Uterus (tissue), 2 donors: ENCODE measurements around the gene S1PR3.

Experiments used
- POLR2A ChIP-seq, 2 donors: fragments of 450-650 bp; IDR thresholded peaks; one replicate each; pipeline ENCODE4 v1.6.1; 2016; ENCODE audit warnings: antibody characterized with exemption in 2 of 2, mild to moderate bottlenecking in 1 of 2, moderate library complexity in 1 of 2
- TF ChIP-seq, protein P1 (sequence below), 4 experiments: fragments of 200-600 bp in 2 of 4; fragments of 450-650 bp in 2 of 4; sonication (generic) in 2 of 4; IDR thresholded peaks; one replicate each; pipeline ENCODE4 v1.5.1; 2016 to 2019; ENCODE audit warnings: antibody characterized with exemption in 4 of 4, mild to moderate bottlenecking in 2 of 4, moderate library complexity in 1 of 4

DNA sequence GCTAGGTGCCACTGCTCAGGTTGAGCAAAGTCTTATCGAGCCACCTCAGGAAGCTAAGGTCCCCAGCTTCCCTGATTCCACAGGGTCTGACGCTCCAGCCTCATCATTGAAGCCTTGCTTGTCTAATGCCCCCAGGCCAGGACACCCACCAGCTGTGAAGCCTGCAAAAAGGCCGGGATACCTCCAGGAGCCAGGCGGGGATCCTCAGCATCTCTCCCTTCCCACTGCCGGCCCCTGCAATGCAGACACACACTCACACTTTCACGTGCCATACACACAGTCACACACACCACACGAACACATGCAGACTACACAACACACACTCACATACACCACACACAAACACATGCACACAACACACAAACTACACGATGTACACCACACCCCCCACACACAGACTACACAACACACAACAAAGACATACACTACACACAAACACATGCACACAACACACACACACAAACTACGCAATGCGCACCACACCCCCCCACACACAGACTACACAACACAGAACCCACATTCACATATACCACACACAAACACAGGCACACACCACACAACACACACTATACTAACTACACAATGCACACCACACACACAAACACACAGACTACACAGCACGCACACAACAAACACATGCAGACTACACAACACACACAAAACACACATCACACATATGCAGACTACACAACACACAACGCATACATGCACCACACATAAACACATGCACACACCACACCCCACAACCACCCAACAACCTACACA, 17.8 kb upstream of the S1PR3 start:
- TF ChIP-seq, protein P1, sequence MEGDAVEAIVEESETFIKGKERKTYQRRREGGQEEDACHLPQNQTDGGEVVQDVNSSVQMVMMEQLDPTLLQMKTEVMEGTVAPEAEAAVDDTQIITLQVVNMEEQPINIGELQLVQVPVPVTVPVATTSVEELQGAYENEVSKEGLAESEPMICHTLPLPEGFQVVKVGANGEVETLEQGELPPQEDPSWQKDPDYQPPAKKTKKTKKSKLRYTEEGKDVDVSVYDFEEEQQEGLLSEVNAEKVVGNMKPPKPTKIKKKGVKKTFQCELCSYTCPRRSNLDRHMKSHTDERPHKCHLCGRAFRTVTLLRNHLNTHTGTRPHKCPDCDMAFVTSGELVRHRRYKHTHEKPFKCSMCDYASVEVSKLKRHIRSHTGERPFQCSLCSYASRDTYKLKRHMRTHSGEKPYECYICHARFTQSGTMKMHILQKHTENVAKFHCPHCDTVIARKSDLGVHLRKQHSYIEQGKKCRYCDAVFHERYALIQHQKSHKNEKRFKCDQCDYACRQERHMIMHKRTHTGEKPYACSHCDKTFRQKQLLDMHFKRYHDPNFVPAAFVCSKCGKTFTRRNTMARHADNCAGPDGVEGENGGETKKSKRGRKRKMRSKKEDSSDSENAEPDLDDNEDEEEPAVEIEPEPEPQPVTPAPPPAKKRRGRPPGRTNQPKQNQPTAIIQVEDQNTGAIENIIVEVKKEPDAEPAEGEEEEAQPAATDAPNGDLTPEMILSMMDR (IDR thresholded peaks at IDR 0.05) = no peak
- TF ChIP-seq POLR2A (IDR thresholded peaks at IDR 0.05) = no peak
